ENCODE measurements around the gene ATP2A1. TPM values are rescaled to one million over a fixed set of nuclear protein-coding genes. Genes with fewer than 3 reads are reported as not detected.
A peak's percentile ranks its signal among the peaks of the same experiment; 100 is the strongest.

ATP2A1 gene
- total RNA-seq, result under 1 TPM in 2 of 4 donors, not detected in 2; 0.19 to 0.26 TPM

- Histone ChIP-seq H3K27me3 (peaks cover 0 to 32% (median 0%) of the 10 kb centered on the region in 4 donors), H3K9me3 (no peaks in the 10 kb centered on the region), H3K27ac (peak within 1 kb of the TSS in 1 of 4 donors; percentile 39), H3K36me3 (peaks cover 0 to 16% (median 0%) of the 10 kb centered on the region in 3 donors), H3K4me1 (peaks cover 12 to 28% (median 16%) of the 10 kb centered on the region in 3 donors), H3K4me3 (peak within 1 kb of the TSS; percentile 56 to 75 (median 66))
- WGBS, 2 donors, result 69 to 74% methylated on average over 15 to 18 of the region's 25 CpGs
- no peak for DNase-seq
- intact Hi-C loops (cut with DNase I), result no loop called here
- TF ChIP-seq POLR2A (IDR thresholded peaks at IDR 0.05), result no peak
Observed at GRCh38 chr16:28878083-28878926, at the start of gene ATP2A1. TSS of gene ATP2A1 (plus strand) at chr16:28878488. CDS start at chr16:28878672, 184 bp downstream.

GRCh38 chr16:28829747-28830146 is 48.5 kb upstream of the ATP2A1 start:
- 91 to 96% methylated on average over 12 to 13 of the region's 13 CpGs for WGBS, 2 donors
- H3K4me3 ChIP-seq, result no peak overlapping the region
- peaks cover 41 to 98% (median 79%) of the 10 kb centered on the region in 3 donors for H3K36me3 ChIP-seq

GRCh38 chr16:28830531-28830930 is 47.8 kb upstream of the ATP2A1 start:
- Histone ChIP-seq H3K27me3 (no peaks in the 10 kb centered on the region), H3K4me1 (peaks cover 0 to 13% (median 6%) of the 10 kb centered on the region in 3 donors), H3K9me3 (no peaks in the 10 kb centered on the region), H3K27ac (no peak overlapping the region), H3K4me3 (no peak overlapping the region), H3K36me3 (peaks cover 49 to 100% (median 82%) of the 10 kb centered on the region in 3 donors)
- intact Hi-C loops (cut with DNase I), result no loop called here
- TF ChIP-seq, protein P1, sequence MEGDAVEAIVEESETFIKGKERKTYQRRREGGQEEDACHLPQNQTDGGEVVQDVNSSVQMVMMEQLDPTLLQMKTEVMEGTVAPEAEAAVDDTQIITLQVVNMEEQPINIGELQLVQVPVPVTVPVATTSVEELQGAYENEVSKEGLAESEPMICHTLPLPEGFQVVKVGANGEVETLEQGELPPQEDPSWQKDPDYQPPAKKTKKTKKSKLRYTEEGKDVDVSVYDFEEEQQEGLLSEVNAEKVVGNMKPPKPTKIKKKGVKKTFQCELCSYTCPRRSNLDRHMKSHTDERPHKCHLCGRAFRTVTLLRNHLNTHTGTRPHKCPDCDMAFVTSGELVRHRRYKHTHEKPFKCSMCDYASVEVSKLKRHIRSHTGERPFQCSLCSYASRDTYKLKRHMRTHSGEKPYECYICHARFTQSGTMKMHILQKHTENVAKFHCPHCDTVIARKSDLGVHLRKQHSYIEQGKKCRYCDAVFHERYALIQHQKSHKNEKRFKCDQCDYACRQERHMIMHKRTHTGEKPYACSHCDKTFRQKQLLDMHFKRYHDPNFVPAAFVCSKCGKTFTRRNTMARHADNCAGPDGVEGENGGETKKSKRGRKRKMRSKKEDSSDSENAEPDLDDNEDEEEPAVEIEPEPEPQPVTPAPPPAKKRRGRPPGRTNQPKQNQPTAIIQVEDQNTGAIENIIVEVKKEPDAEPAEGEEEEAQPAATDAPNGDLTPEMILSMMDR (IDR thresholded peaks at IDR 0.05), result no peak
- TF ChIP-seq POLR2A (IDR thresholded peaks at IDR 0.05), result no peak
- DNase-seq, result no peak
- WGBS, 2 donors, result 78 to 80% methylated on average over 11 to 12 of the region's 13 CpGs

More at GRCh38 chr16:28829747-28830146, 48.5 kb upstream of the ATP2A1 start:
- intact Hi-C loops (cut with DNase I), result no loop called here
- no peak overlapping the region for H3K27ac ChIP-seq
- H3K27me3 ChIP-seq, result no peaks in the 10 kb centered on the region
- no peak for DNase-seq
- TF ChIP-seq POLR2A (IDR thresholded peaks at IDR 0.05), result no peak
- TF ChIP-seq, protein P1 (IDR thresholded peaks at IDR 0.05), result no peak
- peaks cover 5 to 21% (median 13%) of the 10 kb centered on the region in 3 donors for H3K4me1 ChIP-seq
- no peaks in the 10 kb centered on the region for H3K9me3 ChIP-seq

DNA sequence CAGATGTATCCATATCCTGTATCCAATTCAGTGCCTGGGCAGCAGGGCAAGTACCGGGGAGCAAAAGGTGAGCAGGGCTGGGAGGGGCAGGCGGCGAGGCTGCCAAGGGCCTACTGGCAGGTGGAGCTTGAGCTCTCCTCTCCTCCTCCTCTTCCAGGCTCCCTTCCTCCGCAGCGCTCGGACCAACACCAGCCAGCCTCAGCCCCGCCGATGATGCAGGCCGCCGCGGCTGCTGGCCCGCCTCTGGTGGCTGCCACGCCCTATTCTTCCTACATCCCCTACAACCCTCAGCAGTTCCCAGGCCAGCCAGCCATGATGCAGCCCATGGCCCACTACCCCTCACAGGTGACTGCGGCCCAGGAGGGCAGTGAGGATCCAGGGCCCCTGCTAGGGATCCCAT is 43.9 kb upstream of the ATP2A1 start:
- intact Hi-C loops (cut with DNase I), result no loop called here
- H3K9me3 ChIP-seq, result no peaks in the 10 kb centered on the region
- peaks cover 55 to 97% (median 80%) of the 10 kb centered on the region in 3 donors for H3K36me3 ChIP-seq
- WGBS, 2 donors, result 85 to 89% methylated on average over 6 to 11 of the region's 14 CpGs
- no peak for DNase-seq
- no peak for TF ChIP-seq POLR2A (IDR thresholded peaks at IDR 0.05)
- TF ChIP-seq, protein P1 (IDR thresholded peaks at IDR 0.05), result no peak
- H3K4me1 ChIP-seq, result no peaks in the 10 kb centered on the region
- no peaks in the 10 kb centered on the region for H3K27me3 ChIP-seq
- H3K27ac ChIP-seq, result no peak overlapping the region
- H3K4me3 ChIP-seq, result no peak overlapping the region

GRCh38 chr16:28834873-28835863 is 43.1 kb upstream of the ATP2A1 start:
- intact Hi-C loops (cut with DNase I), result no loop called here
- H3K27me3 ChIP-seq, result no peaks in the 10 kb centered on the region
- no peak for DNase-seq
- peaks cover 49 to 89% (median 72%) of the 10 kb centered on the region in 3 donors for H3K36me3 ChIP-seq
- H3K9me3 ChIP-seq, result no peaks in the 10 kb centered on the region
- no peak overlapping the region for H3K4me3 ChIP-seq
- H3K4me1 ChIP-seq, result no peaks in the 10 kb centered on the region
- 88 to 95% methylated on average over 14 to 17 of the region's 25 CpGs for WGBS, 2 donors
- no peak overlapping the region for H3K27ac ChIP-seq
- TF ChIP-seq, protein P1 (IDR thresholded peaks at IDR 0.05), result no peak
- no peak for TF ChIP-seq POLR2A (IDR thresholded peaks at IDR 0.05)

Data from esophagus squamous epithelium (tissue), 5 donors.